ENCODE results near the gene TAGAP. TPM values are rescaled to one million over a fixed set of nuclear protein-coding genes. Genes with fewer than 3 reads are reported as not detected.

Gene TAGAP
- total RNA-seq, 4 donors from 2014 or later = 2.7 to 9.8 (median 4.6) TPM

DNA sequence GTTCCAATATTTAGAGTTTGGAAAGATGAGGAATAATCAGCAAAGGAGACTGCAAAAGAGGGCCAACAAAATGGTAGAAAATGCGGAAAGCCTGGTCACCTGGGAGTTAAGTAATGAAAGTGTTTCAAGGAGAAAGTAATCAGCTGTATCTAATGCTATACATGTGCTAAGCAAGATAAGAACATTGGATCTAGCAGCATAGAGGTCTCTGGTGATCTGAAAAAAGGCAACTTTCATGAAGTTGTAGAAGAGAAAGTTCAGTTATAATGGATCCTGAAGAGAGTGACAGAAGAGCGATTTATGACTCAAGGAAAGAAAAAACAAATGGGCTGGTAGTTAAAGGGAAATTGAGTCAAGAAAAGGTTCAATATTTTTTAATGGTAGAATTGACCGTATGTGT is 40.2 kb downstream of the TAGAP start:
- no peak for TF ChIP-seq EP300 (IDR thresholded peaks at IDR 0.05)
- TF ChIP-seq POLR2A (IDR thresholded peaks at IDR 0.05) = no peak
- TF ChIP-seq, protein P1, sequence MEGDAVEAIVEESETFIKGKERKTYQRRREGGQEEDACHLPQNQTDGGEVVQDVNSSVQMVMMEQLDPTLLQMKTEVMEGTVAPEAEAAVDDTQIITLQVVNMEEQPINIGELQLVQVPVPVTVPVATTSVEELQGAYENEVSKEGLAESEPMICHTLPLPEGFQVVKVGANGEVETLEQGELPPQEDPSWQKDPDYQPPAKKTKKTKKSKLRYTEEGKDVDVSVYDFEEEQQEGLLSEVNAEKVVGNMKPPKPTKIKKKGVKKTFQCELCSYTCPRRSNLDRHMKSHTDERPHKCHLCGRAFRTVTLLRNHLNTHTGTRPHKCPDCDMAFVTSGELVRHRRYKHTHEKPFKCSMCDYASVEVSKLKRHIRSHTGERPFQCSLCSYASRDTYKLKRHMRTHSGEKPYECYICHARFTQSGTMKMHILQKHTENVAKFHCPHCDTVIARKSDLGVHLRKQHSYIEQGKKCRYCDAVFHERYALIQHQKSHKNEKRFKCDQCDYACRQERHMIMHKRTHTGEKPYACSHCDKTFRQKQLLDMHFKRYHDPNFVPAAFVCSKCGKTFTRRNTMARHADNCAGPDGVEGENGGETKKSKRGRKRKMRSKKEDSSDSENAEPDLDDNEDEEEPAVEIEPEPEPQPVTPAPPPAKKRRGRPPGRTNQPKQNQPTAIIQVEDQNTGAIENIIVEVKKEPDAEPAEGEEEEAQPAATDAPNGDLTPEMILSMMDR (IDR thresholded peaks at IDR 0.05) = no peak
- Histone ChIP-seq H3K9me3 (no peaks in the 10 kb centered on the region), H3K27me3 (no peaks in the 10 kb centered on the region), H3K27ac (no peak overlapping the region), H3K4me1 (peaks cover 0 to 13% (median 5%) of the 10 kb centered on the region in 4 donors), H3K36me3 (peaks cover 0 to 3% (median 0%) of the 10 kb centered on the region in 3 donors), H3K4me3 (no peak overlapping the region)
- no peak for DNase-seq (ENCODE audit: low spot score in 2 of 2)
- 62 to 84% methylated on average over 3 of the region's 3 CpGs for WGBS, 2 donors

DNA sequence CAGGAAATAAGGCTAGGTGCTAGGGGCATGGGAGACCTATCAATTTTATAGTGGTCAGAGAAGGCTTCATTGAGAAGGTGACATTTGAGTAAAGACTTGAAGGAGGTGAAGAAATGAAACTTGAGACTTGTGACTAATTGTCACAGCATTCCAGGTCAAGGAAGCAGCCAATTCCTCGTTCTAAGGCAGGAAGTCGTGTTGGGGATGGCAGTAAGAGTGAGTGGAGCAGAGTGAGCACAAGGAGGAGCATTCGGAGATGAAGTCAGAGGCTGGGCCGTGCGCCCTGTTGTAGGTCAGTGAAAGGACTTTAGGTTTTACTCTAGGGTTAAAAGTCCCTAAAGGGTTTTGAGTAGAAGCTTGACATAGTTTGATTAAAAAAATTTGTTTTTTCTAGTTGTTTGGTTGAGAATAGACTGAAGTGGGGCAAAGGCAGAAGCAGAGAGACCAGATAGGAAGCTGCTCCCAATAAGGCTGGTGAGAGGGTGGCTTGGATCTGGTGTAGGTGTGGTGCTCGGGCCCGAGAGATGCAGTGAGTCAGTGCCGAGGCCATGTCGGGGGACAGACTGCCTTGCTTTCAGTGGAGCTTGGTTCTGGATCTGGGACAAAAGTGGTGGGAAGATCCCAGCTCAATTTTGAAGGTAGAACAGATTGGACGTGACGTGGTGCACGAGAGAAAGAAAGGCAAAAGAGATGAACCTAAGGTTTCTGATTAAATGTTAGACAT is 42.2 kb downstream of the TAGAP start:
- H3K4me3 ChIP-seq = no peak overlapping the region
- TF ChIP-seq, protein P1 (IDR thresholded peaks at IDR 0.05) = no peak
- TF ChIP-seq POLR2A (IDR thresholded peaks at IDR 0.05) = no peak
- no peak for TF ChIP-seq EP300 (IDR thresholded peaks at IDR 0.05)
- H3K27me3 ChIP-seq = no peaks in the 10 kb centered on the region
- no peak for DNase-seq (ENCODE audit: low spot score in 2 of 2)
- no peaks in the 10 kb centered on the region for H3K9me3 ChIP-seq
- peaks cover 0 to 3% (median 0%) of the 10 kb centered on the region in 3 donors for H3K36me3 ChIP-seq
- H3K27ac ChIP-seq = no peak overlapping the region
- WGBS, 2 donors = 86 to 90% methylated on average over 12 of the region's 12 CpGs
- peaks cover 0 to 20% (median 5%) of the 10 kb centered on the region in 4 donors for H3K4me1 ChIP-seq

DNA sequence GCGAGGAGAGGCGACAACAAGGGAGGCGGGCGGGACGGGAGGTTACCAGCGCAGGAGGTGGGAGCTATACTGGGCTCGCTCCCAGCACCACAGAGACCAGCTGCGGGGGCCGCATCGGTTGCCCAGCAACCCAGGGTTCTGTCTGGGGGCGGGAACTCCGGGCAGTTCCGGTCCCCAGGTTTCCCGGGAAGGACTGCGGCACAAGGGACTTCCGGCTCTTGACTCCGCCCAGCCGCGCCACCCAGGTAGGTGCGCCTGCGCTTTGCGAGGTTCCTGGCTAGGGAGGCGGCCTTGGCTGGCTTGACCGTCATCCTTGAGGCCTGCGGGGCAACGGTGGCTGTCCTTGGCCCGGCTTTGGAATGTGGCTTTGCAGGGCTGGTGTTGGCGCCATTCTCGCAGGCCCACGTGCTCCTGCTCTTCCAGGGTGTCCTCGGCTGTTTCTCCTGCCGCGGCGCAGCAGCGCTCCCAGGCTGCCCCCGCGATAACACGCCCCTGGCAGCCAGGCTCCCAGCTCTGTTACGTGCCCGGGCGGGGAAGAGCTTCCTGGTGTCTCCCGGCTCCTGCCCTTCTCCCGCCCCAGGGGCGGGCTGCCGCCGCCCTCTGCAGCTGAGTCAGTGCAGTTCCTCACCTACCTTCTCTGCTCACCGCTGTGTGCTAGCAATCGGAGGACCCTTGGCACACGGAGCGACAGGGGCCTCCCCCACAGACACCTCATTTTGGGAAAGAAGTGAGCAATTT is 45.0 kb downstream of the TAGAP start, which contains the start of gene RSPH3:
Gene RSPH3, minus strand, starts transcription at position 537 of the 738 bp plus-strand sequence. CDS start 652 bp downstream, outside the sequence.
- peaks cover 0 to 20% (median 5%) of the 10 kb centered on the region in 4 donors for H3K4me1 ChIP-seq
- H3K27me3 ChIP-seq = no peaks in the 10 kb centered on the region
- H3K27ac ChIP-seq = peak within 1 kb of the TSS; percentile 56 to 87 (median 84)
- peaks cover 0 to 7% (median 0%) of the 10 kb centered on the region in 3 donors for H3K36me3 ChIP-seq
- TF ChIP-seq POLR2A (IDR thresholded peaks at IDR 0.05) (peak in 1 of 2 donors; percentile 62), EP300 (IDR thresholded peaks at IDR 0.05) (peak; percentile 70 to 81)
- TF ChIP-seq, protein P1 (IDR thresholded peaks at IDR 0.05) = peak in 3 of 5 experiments; percentile 23 to 62 (median 27)
- DNase-seq (ENCODE audit: low spot score in 2 of 2) = peak; percentile 80 to 85
- peak within 1 kb of the TSS; percentile 65 to 88 (median 70) for H3K4me3 ChIP-seq
- WGBS, 2 donors = 1% methylated on average over 24 to 41 of the region's 50 CpGs
- no peaks in the 10 kb centered on the region for H3K9me3 ChIP-seq

DNA sequence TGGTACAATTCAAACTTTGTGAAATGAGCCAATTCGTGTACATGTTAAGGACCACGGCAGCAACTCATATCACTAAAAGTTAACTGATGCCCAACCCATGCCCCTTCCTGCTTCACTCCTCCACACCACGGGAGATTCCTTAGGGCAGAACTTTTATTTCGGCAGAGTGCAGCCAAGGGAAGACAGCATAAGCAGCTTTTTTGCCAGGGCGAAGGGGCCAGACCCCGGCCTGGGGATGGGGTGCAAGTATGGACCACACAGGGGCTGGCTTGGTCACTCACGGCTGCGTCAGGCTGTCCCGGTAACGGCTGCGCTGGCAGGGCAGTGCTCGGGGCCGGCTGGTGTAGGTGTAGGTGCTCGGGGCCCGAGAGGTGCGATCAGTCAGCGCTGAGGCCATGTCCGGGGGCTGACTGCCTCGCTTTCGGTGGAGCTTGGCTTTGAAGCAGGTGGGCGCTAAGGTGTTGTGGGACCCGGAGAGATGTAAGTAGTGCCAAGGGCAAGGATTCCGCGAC is 45.6 kb downstream of the TAGAP start:
- Histone ChIP-seq H3K36me3 (peaks cover 0 to 7% (median 0%) of the 10 kb centered on the region in 3 donors), H3K27me3 (no peaks in the 10 kb centered on the region), H3K9me3 (no peaks in the 10 kb centered on the region), H3K4me3 (peak overlapping the region; percentile 65 to 88 (median 70)), H3K4me1 (peaks cover 0 to 20% (median 5%) of the 10 kb centered on the region in 4 donors), H3K27ac (peak overlapping the region; percentile 56 to 87 (median 84))
- TF ChIP-seq, protein P1 (IDR thresholded peaks at IDR 0.05) = no peak
- TF ChIP-seq EP300 (IDR thresholded peaks at IDR 0.05) = no peak
- 2% methylated on average over 22 to 24 of the region's 24 CpGs for WGBS, 2 donors
- peak in 1 of 2 donors; percentile 14 for DNase-seq (ENCODE audit: low spot score in 2 of 2)
